Muscle layer of duodenum (tissue), 2 donors: ENCODE results near the gene SMR3B.

Experiments used
- H3K27ac ChIP-seq: one replicate; pipeline ENCODE4 v1.7.0; 2013; ENCODE audit warnings: mild to moderate bottlenecking, low read length
- H3K27me3 ChIP-seq: one replicate; pipeline ENCODE4 v1.7.0; 2013; ENCODE audit warnings: low read depth, mild to moderate bottlenecking, control low read depth, low read length
- H3K36me3 ChIP-seq, 2 donors: one replicate each; pipeline ENCODE4 v1.7.0; 2013; ENCODE audit warnings: low read length in 2 of 2, control low read depth in 1 of 2, mild to moderate bottlenecking in 1 of 2; ENCODE audit not compliant: insufficient read depth in 2 of 2, control insufficient read depth in 1 of 2
- H3K4me1 ChIP-seq, 2 donors: one replicate each; pipeline ENCODE4 v1.7.0; 2013; ENCODE audit warnings: low read length in 2 of 2, mild to moderate bottlenecking in 2 of 2, control low read depth in 1 of 2, moderate library complexity in 1 of 2; ENCODE audit not compliant: insufficient read depth in 2 of 2, control insufficient read depth in 1 of 2
- H3K4me3 ChIP-seq, 2 donors: one replicate each; pipeline ENCODE4 v1.7.0; 2013; ENCODE audit warnings: low read length in 2 of 2, low read depth in 1 of 2, mild to moderate bottlenecking in 1 of 2
- H3K9me3 ChIP-seq, 2 donors: one replicate each; pipeline ENCODE4 v1.7.0; 2013; ENCODE audit warnings: low read length in 2 of 2, control low read depth in 1 of 2, mild to moderate bottlenecking in 1 of 2; ENCODE audit not compliant: control insufficient read depth in 1 of 2
- donor health status: healthy.

The SMR3B gene

DNA sequence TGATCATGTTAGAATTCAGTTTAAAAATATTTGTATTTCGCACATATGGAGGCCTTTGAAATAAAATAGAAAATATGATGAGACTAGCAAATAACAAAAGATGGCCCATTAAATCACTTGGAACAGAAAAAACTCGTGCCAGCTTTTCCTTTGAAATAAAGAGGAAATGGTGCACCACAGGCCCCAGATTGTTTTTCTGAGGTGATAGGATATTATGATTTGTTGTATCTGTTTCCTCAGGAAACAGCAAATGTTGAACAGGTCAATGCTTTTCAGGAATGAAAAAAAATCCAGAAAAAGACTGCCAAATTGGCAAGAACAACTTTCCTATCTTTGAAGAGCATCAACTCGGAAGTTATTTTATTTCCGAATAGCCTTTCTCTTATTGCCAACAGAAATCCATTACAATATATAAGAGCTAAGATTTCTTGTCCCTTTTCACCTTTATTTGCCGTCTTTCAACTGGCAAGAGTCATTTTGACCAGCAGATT, at the start of gene SMR3B:
SMR3B (plus strand) TSS at position 441 of the 491 bp plus-strand sequence. CDS start 1,380 bp downstream, outside the sequence.
- Histone ChIP-seq H3K4me3 (no peak within 1 kb of the TSS), H3K27ac (no peak within 1 kb of the TSS), H3K27me3 (no peaks in the 10 kb centered on the region), H3K36me3 (no peaks in the 10 kb centered on the region), H3K4me1 (no peaks in the 10 kb centered on the region), H3K9me3 (no peaks in the 10 kb centered on the region)

DNA sequence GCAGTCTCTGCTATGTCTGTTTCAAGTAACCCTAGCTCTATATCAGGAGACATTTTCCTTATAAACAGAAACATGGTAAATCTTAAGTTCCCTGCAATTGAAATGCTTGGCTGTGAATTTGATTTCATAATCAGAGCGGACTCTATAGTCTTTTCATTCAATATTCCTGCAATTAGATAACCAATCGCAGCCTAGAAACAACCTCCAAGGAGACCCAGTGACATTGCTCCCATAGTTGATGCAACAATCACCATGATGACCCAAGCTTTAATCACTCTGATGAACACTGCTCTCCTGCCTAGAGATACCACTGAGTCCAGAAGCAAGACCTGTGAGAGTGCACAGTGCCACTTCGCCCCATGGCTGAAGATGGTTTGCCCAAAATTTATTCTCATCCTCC, 48.2 kb upstream of the SMR3B start, which contains the start of gene CABS1:
CABS1 (plus strand) TSS at position 301 of the 400 bp plus-strand sequence; CDS start at position 360, 59 bp downstream.
- Histone ChIP-seq H3K4me1 (no peaks in the 10 kb centered on the region), H3K27me3 (no peaks in the 10 kb centered on the region), H3K27ac (no peak within 1 kb of the TSS), H3K36me3 (no peaks in the 10 kb centered on the region), H3K9me3 (no peaks in the 10 kb centered on the region), H3K4me3 (no peak within 1 kb of the TSS)

DNA sequence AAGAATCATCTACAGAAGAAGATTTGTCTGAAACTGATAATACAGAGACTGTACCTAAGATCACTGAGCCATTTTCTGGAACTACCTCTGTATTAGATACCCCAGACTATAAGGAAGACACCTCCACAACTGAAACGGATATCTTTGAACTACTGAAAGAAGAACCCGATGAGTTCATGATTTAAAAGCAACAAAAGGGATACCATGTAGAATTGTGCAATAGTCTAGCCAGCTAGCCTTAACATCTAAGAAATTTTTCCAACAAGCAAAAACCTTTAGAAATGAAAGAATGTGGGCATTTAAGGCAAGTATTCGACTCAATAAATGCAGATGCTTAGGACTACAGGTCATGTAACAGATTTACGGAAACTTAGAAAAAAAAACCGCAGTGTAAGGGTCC, 46.9 kb upstream of the SMR3B start:
- Histone ChIP-seq H3K36me3 (no peaks in the 10 kb centered on the region), H3K27me3 (no peaks in the 10 kb centered on the region), H3K27ac (no peak overlapping the region), H3K4me1 (no peaks in the 10 kb centered on the region), H3K4me3 (no peak overlapping the region), H3K9me3 (no peaks in the 10 kb centered on the region)

DNA sequence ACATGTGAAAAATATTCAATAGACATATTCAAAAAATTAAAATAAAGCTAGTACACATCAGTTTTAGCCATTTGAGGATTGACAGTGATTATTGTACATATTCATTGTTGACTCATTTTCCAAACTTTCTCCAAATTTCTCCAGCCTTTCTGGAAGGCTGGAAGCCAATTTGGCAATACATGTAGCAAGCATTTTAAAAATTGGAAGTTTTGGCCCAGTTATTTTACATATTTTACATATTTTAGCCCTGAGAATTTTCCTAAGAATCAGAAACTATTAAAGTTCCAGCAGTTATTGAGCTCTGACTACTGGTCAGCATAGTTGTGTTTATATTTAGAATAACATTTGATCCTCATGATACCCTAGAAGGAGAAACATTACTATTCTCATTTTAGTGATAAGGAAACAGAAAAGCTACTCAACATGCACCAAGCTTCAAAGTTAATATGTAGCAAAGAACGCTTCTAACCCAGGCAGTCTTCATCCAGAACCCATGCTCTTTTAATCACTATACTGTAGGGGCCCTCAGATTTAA, 45.0 kb upstream of the SMR3B start:
- Histone ChIP-seq H3K4me3 (no peak overlapping the region), H3K36me3 (no peaks in the 10 kb centered on the region), H3K27me3 (no peaks in the 10 kb centered on the region), H3K27ac (no peak overlapping the region), H3K4me1 (no peaks in the 10 kb centered on the region), H3K9me3 (no peaks in the 10 kb centered on the region)

DNA sequence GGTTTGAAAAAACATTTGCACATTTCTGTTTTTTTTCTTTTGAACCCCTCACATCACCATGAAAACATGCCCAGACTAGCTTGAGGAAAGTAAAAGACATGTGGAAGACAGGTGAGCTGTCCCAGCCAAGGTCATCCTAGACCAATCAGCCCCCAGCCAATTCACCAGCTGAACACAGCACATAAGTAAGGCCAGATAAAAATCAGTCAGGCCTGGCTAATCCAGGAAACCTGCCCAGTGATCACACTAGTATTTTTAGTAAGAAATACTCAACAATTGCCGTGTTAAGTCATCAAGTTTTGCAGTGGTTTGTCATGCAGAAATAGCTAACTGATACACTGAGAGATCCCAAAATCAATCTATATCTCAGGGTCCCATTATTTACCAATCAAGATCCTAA, 26.7 kb upstream of the SMR3B start:
- H3K27ac ChIP-seq: no peak overlapping the region
- H3K36me3 ChIP-seq: no peaks in the 10 kb centered on the region
- H3K27me3 ChIP-seq: no peaks in the 10 kb centered on the region
- H3K4me3 ChIP-seq: no peak overlapping the region
- H3K9me3 ChIP-seq: no peaks in the 10 kb centered on the region
- no peaks in the 10 kb centered on the region for H3K4me1 ChIP-seq

DNA sequence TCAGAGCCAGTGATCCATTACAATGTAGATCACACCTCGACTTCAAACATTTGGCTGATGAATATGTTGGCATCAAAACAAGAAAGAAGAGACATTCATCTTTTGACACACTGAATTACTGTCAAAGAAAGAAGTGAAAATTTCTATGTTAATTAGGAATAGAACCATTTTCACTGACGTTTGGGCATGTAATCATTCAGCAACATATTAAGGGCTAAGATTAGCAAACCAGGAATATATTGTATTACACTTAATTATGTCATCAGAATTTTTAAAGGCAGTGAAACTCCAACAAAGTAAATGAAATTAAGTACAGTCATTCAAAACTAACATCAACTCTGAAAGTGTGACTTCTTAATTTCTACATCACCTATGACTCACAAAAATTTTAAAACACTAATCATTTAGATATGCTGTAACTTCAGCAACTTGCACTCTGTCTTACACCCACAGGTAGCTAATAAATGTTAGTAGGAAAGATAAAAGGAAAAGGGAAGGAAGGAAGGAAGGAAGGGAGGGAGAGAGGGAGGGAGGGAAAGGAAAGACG, 23.7 kb upstream of the SMR3B start:
- no peaks in the 10 kb centered on the region for H3K27me3 ChIP-seq
- H3K36me3 ChIP-seq: no peaks in the 10 kb centered on the region
- H3K9me3 ChIP-seq: no peaks in the 10 kb centered on the region
- H3K27ac ChIP-seq: no peak overlapping the region
- H3K4me3 ChIP-seq: no peak overlapping the region
- no peaks in the 10 kb centered on the region for H3K4me1 ChIP-seq

DNA sequence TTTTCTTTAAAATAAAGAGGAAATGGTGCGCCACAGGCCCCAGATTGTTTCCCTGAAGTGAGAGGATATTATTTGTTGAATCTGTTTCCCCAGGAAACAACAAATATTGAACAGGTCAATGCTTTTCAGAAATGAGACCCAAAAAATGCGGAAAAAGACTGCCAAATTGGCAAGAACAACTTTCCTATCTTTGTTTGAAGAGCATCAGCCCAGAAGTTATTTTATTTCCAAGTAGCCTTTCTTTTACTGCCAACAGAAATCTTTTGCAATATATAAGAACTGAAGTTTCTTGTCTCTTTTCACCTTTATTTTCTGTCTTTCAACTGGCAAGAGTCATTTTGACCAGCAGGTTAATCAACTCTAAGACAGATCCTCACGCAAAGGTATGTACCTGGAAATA, 22.5 kb upstream of the SMR3B start, which contains the start of gene SMR3A:
SMR3A (plus strand) TSS at position 301 of the 400 bp plus-strand sequence. CDS start 1,356 bp downstream, outside the sequence.
- Histone ChIP-seq H3K4me1 (no peaks in the 10 kb centered on the region), H3K4me3 (no peak within 1 kb of the TSS), H3K36me3 (no peaks in the 10 kb centered on the region), H3K27me3 (no peaks in the 10 kb centered on the region), H3K27ac (no peak within 1 kb of the TSS), H3K9me3 (no peaks in the 10 kb centered on the region)

DNA sequence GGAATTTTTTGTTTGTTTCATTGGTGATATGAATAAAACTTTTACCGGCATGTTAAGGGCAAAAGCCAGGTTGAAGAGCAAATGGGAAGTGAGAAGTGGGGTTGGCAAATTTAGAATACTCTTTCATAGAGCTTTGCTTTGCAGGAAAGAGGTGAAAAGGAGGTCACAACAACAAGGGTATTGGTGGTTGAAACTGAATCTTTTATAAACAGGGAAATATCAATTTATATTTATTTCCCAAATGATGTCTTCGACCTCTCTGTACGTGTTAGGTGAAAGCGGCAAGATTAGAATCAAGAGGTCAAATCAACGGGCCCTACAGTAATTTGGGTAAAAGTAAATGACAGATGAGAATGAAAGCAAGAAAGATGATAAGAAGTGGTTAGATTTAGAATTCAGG, 18.9 kb upstream of the SMR3B start:
- Histone ChIP-seq H3K4me1 (no peaks in the 10 kb centered on the region), H3K27me3 (no peaks in the 10 kb centered on the region)

DNA sequence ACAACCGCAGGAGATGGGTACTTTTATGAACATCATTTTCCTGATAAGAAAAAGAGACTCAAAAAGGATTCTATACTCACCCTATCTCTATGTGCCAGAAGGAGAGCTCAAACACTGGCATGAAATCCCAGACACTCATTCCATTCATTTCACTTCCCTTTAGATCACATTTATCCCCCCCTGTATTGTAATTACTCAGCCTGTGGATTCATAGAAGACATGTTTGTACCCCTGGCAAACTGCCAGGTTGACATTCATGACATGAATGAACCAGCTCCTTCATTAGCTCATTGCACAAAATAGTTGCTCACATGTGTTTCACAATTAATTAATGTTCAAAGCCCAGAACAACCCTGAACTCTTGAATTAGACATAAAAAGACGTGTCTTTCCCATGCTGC, 17.5 kb upstream of the SMR3B start:
- Histone ChIP-seq H3K9me3 (peaks cover 0 to 3% of the 10 kb centered on the region in 2 donors), H3K4me1 (no peaks in the 10 kb centered on the region), H3K4me3 (no peak overlapping the region), H3K27ac (no peak overlapping the region), H3K36me3 (no peaks in the 10 kb centered on the region), H3K27me3 (no peaks in the 10 kb centered on the region)

More for the DNA sequence above, 18.9 kb upstream of the SMR3B start:
- H3K27ac ChIP-seq: no peak overlapping the region
- H3K9me3 ChIP-seq: peaks cover 0 to 3% of the 10 kb centered on the region in 2 donors
- H3K36me3 ChIP-seq: no peaks in the 10 kb centered on the region
- no peak overlapping the region for H3K4me3 ChIP-seq

DNA sequence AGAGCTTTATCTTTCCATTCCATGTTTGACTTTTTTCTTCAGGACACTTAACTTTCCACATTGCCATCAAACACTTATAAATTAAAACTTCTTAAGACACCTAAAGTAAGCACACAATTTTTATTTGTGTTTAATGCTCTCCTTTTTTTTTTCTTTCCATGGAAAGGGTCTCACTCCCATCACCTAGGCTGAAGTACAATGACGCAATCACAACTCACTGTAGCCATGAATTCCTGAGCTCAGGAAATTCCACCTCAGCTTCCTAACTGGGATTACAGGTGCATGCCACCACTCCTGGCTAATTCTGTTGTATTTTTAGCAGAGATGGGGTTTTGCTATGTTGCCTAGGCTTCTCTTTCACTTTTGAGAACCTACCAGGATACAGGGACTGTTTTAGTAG, 15.1 kb upstream of the SMR3B start:
- no peaks in the 10 kb centered on the region for H3K27me3 ChIP-seq
- H3K36me3 ChIP-seq: no peaks in the 10 kb centered on the region

DNA sequence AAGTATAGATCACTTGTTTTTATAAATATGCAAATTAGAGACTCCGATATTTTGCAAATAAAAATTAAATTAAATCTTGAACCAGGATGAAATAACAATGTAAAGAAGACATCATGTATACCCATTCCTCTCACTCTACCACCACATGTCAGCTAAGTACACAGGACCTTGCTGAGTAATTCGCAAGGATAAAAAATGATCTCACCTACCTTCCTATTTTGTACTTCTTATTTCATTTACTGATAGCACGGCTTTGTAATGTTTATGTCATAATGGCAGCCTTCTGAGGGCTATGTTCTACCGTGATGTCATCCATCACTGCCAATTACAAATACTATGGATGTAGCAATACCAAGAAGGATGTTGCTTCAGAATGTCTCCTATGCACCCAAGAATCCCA, 10.9 kb upstream of the SMR3B start:
- Histone ChIP-seq H3K36me3 (no peaks in the 10 kb centered on the region), H3K4me3 (no peak overlapping the region), H3K27ac (no peak overlapping the region), H3K9me3 (no peaks in the 10 kb centered on the region), H3K27me3 (no peaks in the 10 kb centered on the region), H3K4me1 (no peaks in the 10 kb centered on the region)

More for the DNA sequence above, 15.1 kb upstream of the SMR3B start:
- H3K27ac ChIP-seq: no peak overlapping the region
- peaks cover 0 to 3% of the 10 kb centered on the region in 2 donors for H3K9me3 ChIP-seq
- H3K4me3 ChIP-seq: no peak overlapping the region
- no peaks in the 10 kb centered on the region for H3K4me1 ChIP-seq

DNA sequence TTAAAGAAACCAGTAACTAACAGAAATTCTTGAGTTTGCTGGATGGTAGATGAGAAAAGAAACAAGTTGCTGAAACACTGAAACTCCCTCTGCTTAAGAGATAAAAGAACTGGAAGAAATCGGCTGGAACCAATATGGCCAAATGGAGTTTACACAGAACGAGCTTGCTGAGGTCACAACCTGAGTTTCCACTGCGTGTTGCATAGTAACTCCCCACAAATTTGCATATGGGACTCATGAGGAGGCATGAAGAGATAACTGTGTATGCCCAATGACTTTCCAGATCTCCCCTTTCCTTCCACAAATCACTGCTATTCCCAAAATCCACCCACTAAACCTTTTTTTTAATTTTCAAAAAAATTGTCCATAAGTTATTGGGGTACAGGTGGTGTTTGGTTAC, 10.2 kb upstream of the SMR3B start:
- H3K4me1 ChIP-seq: no peaks in the 10 kb centered on the region
- H3K27me3 ChIP-seq: no peaks in the 10 kb centered on the region
- H3K4me3 ChIP-seq: no peak overlapping the region
- no peak overlapping the region for H3K27ac ChIP-seq
- no peaks in the 10 kb centered on the region for H3K9me3 ChIP-seq
- no peaks in the 10 kb centered on the region for H3K36me3 ChIP-seq
